ENCODE data around the gene CARD10. TPM values are rescaled to one million over a fixed set of nuclear protein-coding genes. Genes with fewer than 3 reads are reported as not detected.

Gene CARD10
- total RNA-seq, 4 donors from 2014 or later, result 6.0 to 15.3 (median 8.8) TPM

DNA sequence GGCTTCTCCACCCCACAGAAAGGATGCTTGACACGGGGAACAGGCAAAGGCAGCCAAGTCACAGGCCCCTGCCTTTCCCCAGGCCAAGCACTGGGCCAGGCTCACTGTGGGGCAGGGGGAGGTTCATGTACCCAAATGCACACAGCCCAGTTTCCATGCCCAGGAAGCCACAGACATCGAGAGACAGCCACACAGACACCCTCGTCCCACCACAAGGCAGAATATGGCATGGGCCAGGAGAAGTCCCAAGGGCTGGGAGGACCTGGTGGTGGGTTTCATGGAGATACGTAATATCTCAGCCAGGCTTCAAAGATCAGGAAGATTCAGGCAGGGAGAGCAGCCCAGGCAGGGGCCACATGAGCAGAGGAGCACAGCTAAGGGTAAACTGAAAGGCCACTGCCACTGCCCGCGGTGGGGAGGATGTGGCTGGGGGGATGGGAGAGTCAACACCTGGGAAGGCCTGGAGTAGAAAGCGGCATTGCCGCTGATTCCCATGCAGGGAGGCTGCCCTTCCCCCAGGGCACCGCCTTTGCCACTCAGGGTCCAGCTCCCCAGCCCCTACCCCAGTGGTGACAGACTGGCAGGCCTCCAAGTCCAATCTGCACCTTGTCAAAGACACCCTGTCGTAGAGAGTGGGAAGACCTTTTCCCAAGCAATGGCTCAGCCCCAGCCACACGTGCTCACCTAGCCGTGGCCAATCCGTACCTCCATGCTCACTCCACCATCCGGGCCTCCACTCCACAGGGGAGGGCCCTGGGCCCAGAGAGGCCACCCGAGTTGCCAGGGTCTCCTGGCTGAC, 30.7 kb downstream of the CARD10 start:
- Histone ChIP-seq H3K27ac (replicated peaks in 1 of 4) (no peak overlapping the region), H3K4me3 (no peak overlapping the region), H3K36me3 (peaks cover 0 to 17% (median 11%) of the 10 kb centered on the region in 4 donors), H3K27me3 (peaks cover 0 to 80% (median 2%) of the 10 kb centered on the region in 4 donors), H3K9me3 (no peaks in the 10 kb centered on the region), H3K4me1 (peaks cover 18 to 26% (median 20%) of the 10 kb centered on the region in 4 donors)
- no peak for TF ChIP-seq EP300 (IDR thresholded peaks at IDR 0.05)
- TF ChIP-seq POLR2AphosphoS5 (IDR thresholded peaks at IDR 0.05), result no peak
- no peak for TF ChIP-seq POLR2A (IDR thresholded peaks at IDR 0.05; ENCODE audit: low read depth)
- TF ChIP-seq, protein P1, sequence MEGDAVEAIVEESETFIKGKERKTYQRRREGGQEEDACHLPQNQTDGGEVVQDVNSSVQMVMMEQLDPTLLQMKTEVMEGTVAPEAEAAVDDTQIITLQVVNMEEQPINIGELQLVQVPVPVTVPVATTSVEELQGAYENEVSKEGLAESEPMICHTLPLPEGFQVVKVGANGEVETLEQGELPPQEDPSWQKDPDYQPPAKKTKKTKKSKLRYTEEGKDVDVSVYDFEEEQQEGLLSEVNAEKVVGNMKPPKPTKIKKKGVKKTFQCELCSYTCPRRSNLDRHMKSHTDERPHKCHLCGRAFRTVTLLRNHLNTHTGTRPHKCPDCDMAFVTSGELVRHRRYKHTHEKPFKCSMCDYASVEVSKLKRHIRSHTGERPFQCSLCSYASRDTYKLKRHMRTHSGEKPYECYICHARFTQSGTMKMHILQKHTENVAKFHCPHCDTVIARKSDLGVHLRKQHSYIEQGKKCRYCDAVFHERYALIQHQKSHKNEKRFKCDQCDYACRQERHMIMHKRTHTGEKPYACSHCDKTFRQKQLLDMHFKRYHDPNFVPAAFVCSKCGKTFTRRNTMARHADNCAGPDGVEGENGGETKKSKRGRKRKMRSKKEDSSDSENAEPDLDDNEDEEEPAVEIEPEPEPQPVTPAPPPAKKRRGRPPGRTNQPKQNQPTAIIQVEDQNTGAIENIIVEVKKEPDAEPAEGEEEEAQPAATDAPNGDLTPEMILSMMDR (IDR thresholded peaks at IDR 0.05), result no peak
- no peak for DNase-seq (ENCODE audit: extremely low spot score)
- 74% methylated on average over 15 of the region's 15 CpGs for WGBS
- intact Hi-C loops (cut with DNase I), result no loop called here

DNA sequence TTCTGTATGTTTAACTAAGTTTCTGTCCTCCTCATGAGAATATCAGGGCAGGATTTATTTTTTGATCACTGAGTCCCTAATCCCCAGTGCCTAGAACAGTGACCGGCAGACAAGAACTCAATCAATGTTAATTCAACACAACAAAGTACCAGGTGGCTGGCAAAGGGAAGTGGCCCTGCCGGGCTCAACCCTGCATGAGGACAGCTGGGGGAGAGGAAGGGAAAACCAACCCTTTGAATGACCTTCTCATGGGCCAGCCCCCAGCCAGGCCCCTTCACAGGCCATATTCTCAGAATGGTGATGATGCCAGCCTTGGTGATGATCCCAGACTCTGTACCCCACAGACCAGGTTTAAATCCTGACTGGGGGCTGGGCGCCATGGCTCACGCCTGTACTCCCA, 31.6 kb downstream of the CARD10 start:
- no peak for DNase-seq (ENCODE audit: extremely low spot score)
- 64% methylated on average over 2 of the region's 4 CpGs for WGBS
- H3K4me3 ChIP-seq, result no peak overlapping the region
- H3K27me3 ChIP-seq, result peaks cover 0 to 77% (median 2%) of the 10 kb centered on the region in 4 donors
- TF ChIP-seq EP300 (IDR thresholded peaks at IDR 0.05) (no peak), POLR2AphosphoS5 (IDR thresholded peaks at IDR 0.05) (no peak), POLR2A (IDR thresholded peaks at IDR 0.05; ENCODE audit: low read depth) (no peak)
- TF ChIP-seq, protein P1 (IDR thresholded peaks at IDR 0.05), result no peak
- no peak overlapping the region for H3K27ac ChIP-seq (replicated peaks in 1 of 4)
- intact Hi-C loops (cut with DNase I), result no loop called here
- peaks cover 18 to 27% (median 25%) of the 10 kb centered on the region in 4 donors for H3K4me1 ChIP-seq
- no peaks in the 10 kb centered on the region for H3K9me3 ChIP-seq
- peaks cover 0 to 17% (median 9%) of the 10 kb centered on the region in 4 donors for H3K36me3 ChIP-seq

DNA sequence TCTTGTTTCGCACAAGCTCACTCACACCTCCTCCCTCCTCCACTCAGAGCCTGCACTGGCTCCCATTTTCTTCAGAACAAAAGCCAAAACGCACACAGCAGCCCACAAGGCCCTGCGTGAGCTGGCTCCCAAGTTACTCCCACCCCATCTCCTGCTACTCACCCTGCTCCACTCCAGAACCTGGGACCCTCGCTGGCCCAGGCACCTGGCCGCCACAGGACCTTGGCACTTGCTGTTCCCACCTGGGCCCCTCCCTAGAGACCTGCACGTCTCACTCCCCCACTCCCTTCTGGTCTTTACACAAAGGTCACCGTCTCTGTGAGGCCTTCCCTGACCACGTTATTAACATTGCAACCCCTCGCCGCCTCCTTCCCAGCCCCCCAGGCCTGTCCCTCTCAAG, 32.1 kb downstream of the CARD10 start:
- 85% methylated on average over 10 of the region's 10 CpGs for WGBS
- peaks cover 0 to 12% (median 8%) of the 10 kb centered on the region in 4 donors for H3K36me3 ChIP-seq
- H3K27me3 ChIP-seq, result peaks cover 0 to 77% (median 1%) of the 10 kb centered on the region in 4 donors
- TF ChIP-seq, protein P1 (IDR thresholded peaks at IDR 0.05), result no peak
- TF ChIP-seq POLR2AphosphoS5 (IDR thresholded peaks at IDR 0.05) (no peak), POLR2A (IDR thresholded peaks at IDR 0.05; ENCODE audit: low read depth) (no peak), EP300 (IDR thresholded peaks at IDR 0.05) (no peak)
- no peak overlapping the region for H3K4me3 ChIP-seq
- H3K9me3 ChIP-seq, result no peaks in the 10 kb centered on the region
- H3K27ac ChIP-seq (replicated peaks in 1 of 4), result no peak overlapping the region
- intact Hi-C loops (cut with DNase I), result no loop called here
- no peak for DNase-seq (ENCODE audit: extremely low spot score)
- H3K4me1 ChIP-seq, result peaks cover 18 to 27% (median 25%) of the 10 kb centered on the region in 4 donors

DNA sequence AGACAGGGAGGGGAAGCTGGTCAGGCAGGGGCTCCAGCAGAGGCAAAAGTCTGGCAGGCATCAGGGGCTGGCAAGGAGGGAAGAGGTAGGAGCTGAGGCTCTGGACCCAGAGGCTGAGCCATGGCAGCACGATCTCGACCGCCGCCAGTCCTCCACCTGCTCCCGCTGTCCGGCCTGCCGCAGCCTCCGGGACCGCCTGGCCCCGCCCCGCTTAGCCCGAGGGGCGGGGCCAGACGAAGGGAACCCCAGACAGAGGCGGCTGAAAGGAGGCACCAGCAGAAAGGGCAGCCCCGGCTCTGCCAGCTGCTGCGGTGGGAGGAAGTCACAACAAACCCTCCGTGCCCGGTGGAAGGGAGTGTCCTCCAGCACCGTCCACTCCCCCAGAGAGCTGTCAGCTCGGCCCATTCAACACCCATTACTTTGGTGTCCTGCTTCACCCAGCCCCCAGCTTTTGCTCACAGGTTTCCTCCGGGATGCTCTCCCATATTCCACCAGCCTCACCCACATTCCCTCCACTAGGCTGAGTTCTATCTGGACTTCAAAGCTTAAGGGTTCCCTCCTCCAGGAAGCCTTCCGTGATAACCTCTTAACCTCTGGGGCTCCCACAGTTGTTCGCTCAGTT, 32.9 kb downstream of the CARD10 start, which contains the start of gene MFNG:
TSS of gene MFNG (minus strand) at position 161 of the 622 bp plus-strand sequence. CDS start 207 bp downstream, outside the sequence.
- H3K27me3 ChIP-seq, result peaks cover 0 to 79% (median 0%) of the 10 kb centered on the region in 4 donors
- DNase-seq (ENCODE audit: extremely low spot score), result no peak
- intact Hi-C loops (cut with DNase I), result no loop called here
- 25% methylated on average over 3 of the region's 24 CpGs for WGBS
- H3K9me3 ChIP-seq, result no peaks in the 10 kb centered on the region
- TF ChIP-seq POLR2AphosphoS5 (IDR thresholded peaks at IDR 0.05), result peak in 1 of 2 donors; percentile 36
- no peak for TF ChIP-seq POLR2A (IDR thresholded peaks at IDR 0.05; ENCODE audit: low read depth)
- H3K27ac ChIP-seq (replicated peaks in 1 of 4), result peak within 1 kb of the TSS; percentile 27 to 70 (median 66)
- H3K4me1 ChIP-seq, result peaks cover 18 to 27% (median 25%) of the 10 kb centered on the region in 4 donors
- H3K4me3 ChIP-seq, result peak within 1 kb of the TSS; percentile 36 to 58 (median 44)
- H3K36me3 ChIP-seq, result peaks cover 0 to 10% (median 6%) of the 10 kb centered on the region in 4 donors

All from esophagus muscularis mucosa (tissue), 4 donors.